ENCODE results near the gene BCL7A.

DNA sequence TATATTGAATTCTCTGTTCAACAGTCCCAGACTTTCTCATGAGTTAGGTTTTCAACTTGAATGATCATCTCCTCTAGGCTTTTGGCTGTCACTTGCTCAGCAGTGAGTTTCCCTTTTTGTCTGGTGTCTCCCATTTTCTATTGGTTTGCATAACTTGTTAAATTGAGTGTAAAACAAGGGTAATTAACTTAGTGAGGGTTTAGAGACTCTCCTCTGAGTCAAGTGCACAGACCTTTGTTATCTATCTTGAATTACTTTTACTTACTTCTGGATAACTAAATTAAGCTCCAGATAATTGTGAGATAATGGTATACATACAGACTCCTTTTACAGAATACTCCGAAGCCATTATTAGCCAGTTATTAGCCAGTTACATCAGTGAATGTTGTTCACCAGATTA is 78.9 kb downstream of the BCL7A start:
- TF ChIP-seq, protein P1, sequence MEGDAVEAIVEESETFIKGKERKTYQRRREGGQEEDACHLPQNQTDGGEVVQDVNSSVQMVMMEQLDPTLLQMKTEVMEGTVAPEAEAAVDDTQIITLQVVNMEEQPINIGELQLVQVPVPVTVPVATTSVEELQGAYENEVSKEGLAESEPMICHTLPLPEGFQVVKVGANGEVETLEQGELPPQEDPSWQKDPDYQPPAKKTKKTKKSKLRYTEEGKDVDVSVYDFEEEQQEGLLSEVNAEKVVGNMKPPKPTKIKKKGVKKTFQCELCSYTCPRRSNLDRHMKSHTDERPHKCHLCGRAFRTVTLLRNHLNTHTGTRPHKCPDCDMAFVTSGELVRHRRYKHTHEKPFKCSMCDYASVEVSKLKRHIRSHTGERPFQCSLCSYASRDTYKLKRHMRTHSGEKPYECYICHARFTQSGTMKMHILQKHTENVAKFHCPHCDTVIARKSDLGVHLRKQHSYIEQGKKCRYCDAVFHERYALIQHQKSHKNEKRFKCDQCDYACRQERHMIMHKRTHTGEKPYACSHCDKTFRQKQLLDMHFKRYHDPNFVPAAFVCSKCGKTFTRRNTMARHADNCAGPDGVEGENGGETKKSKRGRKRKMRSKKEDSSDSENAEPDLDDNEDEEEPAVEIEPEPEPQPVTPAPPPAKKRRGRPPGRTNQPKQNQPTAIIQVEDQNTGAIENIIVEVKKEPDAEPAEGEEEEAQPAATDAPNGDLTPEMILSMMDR (IDR thresholded peaks at IDR 0.05): no peak
- TF ChIP-seq POLR2A (IDR thresholded peaks at IDR 0.05): no peak
